T-helper 2 cell treated with Interferon-gamma antibody and Interleukin-4, amounts not matched to agents 100 ng/mL and 5 ng/mL, for 36 hours (primary cell): ENCODE measurements around the gene REEP1. TPM values are rescaled to one million over a fixed set of nuclear protein-coding genes. Genes with fewer than 3 reads are reported as not detected.

Source experiments
- intact Hi-C: fragments of 100-400 bp; cut with micrococcal nuclease; formaldehyde crosslinking; loops from one replicate; pipeline ENCODE4 v1.15.1; 2023
- total RNA-seq: library from RNA; stranded (reverse); gene quantifications from 2 replicates; pipeline ENCODE4 v1.2.3, GENCODE V29; 2022

REEP1 gene
- total RNA-seq, 1 donor from 2014 or later, result 0.57 TPM

- intact Hi-C loops, result loop anchor here (10.0 kb wide), 2 partner anchors 67 to 217 kb away; partner anchors contain the start of gene KDM3A
Measured at GRCh38 chr2:86227685-86228084, 109.7 kb downstream of the REEP1 start.

GRCh38 chr2:86226636-86227520, 110.5 kb downstream of the REEP1 start:
- intact Hi-C loops, result loop anchor here (10.0 kb wide), 2 partner anchors 68 to 218 kb away; partner anchors contain the start of gene KDM3A

- intact Hi-C loops, result loop anchor here (10.0 kb wide), 2 partner anchors 69 to 219 kb away; partner anchors contain the start of gene KDM3A
Measured at GRCh38 chr2:86226070-86226469, 111.4 kb downstream of the REEP1 start.

GRCh38 chr2:86225581-86225980, 111.8 kb downstream of the REEP1 start:
- intact Hi-C loops, result loop anchor here (10.0 kb wide), 2 partner anchors 69 to 219 kb away; partner anchors contain the start of gene KDM3A

- intact Hi-C loops, result loop anchor here (5.0 to 10.0 kb wide), 3 partner anchors 70 to 220 kb away; partner anchors contain the start of gene KDM3A
Measured at GRCh38 chr2:86224645-86225355, 112.6 kb downstream of the REEP1 start.

GRCh38 chr2:86223927-86224560, 113.4 kb downstream of the REEP1 start:
- intact Hi-C loops, result loop anchor here (5.0 to 10.0 kb wide), 3 partner anchors 71 to 221 kb away; partner anchors contain the start of gene KDM3A

GRCh38 chr2:86223140-86223926, 114.1 kb downstream of the REEP1 start:
- intact Hi-C loops, result loop anchor here (5.0 to 10.0 kb wide), 3 partner anchors 71 to 221 kb away; partner anchors contain the start of gene KDM3A

- intact Hi-C loops, result loop anchor here (5.0 to 10.0 kb wide), 3 partner anchors 74 to 224 kb away; partner anchors contain the start of gene KDM3A
Measured at GRCh38 chr2:86221066-86221684, 116.3 kb downstream of the REEP1 start.

- intact Hi-C loops, result loop anchor here (5.0 to 10.0 kb wide), 3 partner anchors 75 to 225 kb away; partner anchors contain the start of gene KDM3A
Measured at GRCh38 chr2:86219896-86220295, 117.5 kb downstream of the REEP1 start.

GRCh38 chr2:86218124-86218523, 119.3 kb downstream of the REEP1 start:
- intact Hi-C loops, result no loop called here

- intact Hi-C loops, result no loop called here
Measured at GRCh38 chr2:86216575-86217555, 120.6 kb downstream of the REEP1 start.

- intact Hi-C loops, result no loop called here
Measured at GRCh38 chr2:86214503-86214832, 123.0 kb downstream of the REEP1 start.

GRCh38 chr2:86213699-86214502, 123.5 kb downstream of the REEP1 start:
- intact Hi-C loops, result no loop called here

- intact Hi-C loops, result no loop called here
Measured at GRCh38 chr2:86213056-86213455, 124.4 kb downstream of the REEP1 start.

GRCh38 chr2:86211796-86212188, 125.6 kb downstream of the REEP1 start:
- intact Hi-C loops, result no loop called here

- intact Hi-C loops, result no loop called here
Measured at GRCh38 chr2:86211033-86211795, 126.2 kb downstream of the REEP1 start.

- intact Hi-C loops, result no loop called here
Measured at GRCh38 chr2:86204458-86204857, 133.0 kb downstream of the REEP1 start.
